NT2/D1 (cell line): Measurements from ENCODE around the gene UBA5.
"Not testable (repeated sequence)": the region's sequence is repeated elsewhere in the genome, so short reads cannot be mapped to it uniquely, and the experiment has no call there.

Source experiments
- DNase-seq: peaks from one replicate; pipeline ENCODE4 v3.0.0-alpha.2; 2011; ENCODE audit warnings: low read depth, low spot score
- H3K27me3 ChIP-seq: 2 replicates; pipeline ENCODE4 v1.6.0; 2011; ENCODE audit warnings: mild to moderate bottlenecking; ENCODE audit not compliant: insufficient read length, insufficient read depth
- H3K36me3 ChIP-seq: 2 replicates; pipeline ENCODE4 v1.6.1; 2011; ENCODE audit warnings: mild to moderate bottlenecking, low read length, mixed read lengths; ENCODE audit not compliant: insufficient read depth, insufficient read length
- H3K4me1 ChIP-seq: 2 replicates; pipeline ENCODE4 v1.5.1; 2011; ENCODE audit not compliant: insufficient read depth, insufficient read length
- H3K4me3 ChIP-seq: 2 replicates; pipeline ENCODE4 v1.5.1; 2011; ENCODE audit warnings: low read depth; ENCODE audit not compliant: insufficient read length
- H3K9ac ChIP-seq: 2 replicates; pipeline ENCODE4 v1.6.0; 2011; ENCODE audit warnings: low read depth; ENCODE audit not compliant: insufficient read length
- H3K9me3 ChIP-seq: 2 replicates; pipeline ENCODE4 v1.5.1; 2011; ENCODE audit warnings: mild to moderate bottlenecking, low read length; ENCODE audit not compliant: insufficient read depth
- SUZ12 ChIP-seq: IDR thresholded peaks from 2 replicates; pipeline ENCODE4 v1.6.1; 2011; ENCODE audit not compliant: insufficient read length, insufficient read depth; ENCODE audit errors: extremely low read depth
- YY1 ChIP-seq: IDR thresholded peaks from 2 replicates; pipeline ENCODE4 v1.6.1; 2011; ENCODE audit not compliant: insufficient read length, insufficient read depth
- ZNF274 ChIP-seq: IDR thresholded peaks from 2 replicates; pipeline ENCODE4 v1.6.1; 2011; ENCODE audit warnings: mild to moderate bottlenecking, low read depth, low read length

The UBA5 gene

GRCh38 chr3:132660052-132660810, at the start of gene UBA5:
UBA5 (plus strand) TSS chr3:132660329; CDS start chr3:132660538, 209 bp downstream.
- H3K4me1 ChIP-seq: no peaks in the 10 kb centered on the region
- peak; percentile 33 for DNase-seq
- H3K9ac ChIP-seq: peak within 1 kb of the TSS; percentile 90
- no peak for TF ChIP-seq YY1
- TF ChIP-seq SUZ12: no peak
- TF ChIP-seq ZNF274: no peak
- H3K27me3 ChIP-seq: no peaks in the 10 kb centered on the region
- H3K36me3 ChIP-seq: peaks cover 11% of the 10 kb centered on the region
- peak within 1 kb of the TSS; percentile 83 for H3K4me3 ChIP-seq
- no peaks in the 10 kb centered on the region for H3K9me3 ChIP-seq

DNA sequence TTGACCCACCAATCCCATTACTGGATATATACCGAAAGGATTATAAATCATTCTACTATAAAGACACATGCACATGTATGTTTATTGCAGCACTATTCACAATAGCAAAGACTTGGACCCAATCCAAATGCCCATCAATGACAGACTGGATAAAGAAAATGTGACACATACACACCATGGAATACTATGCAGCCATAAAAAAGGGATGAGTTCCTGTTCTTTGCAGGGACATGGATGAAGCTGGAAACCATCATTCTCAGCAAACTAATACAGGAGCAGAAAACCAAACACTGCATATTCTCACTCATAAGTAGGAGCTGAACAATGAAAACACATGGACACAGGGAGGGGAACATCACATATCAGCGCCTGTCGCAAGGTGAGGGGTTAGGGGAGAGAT, 44.8 kb upstream of the UBA5 start:
- not testable (repeated sequence) for H3K4me3 ChIP-seq, H3K27me3 ChIP-seq, DNase-seq, H3K9ac ChIP-seq, H3K9me3 ChIP-seq, H3K36me3 ChIP-seq, H3K4me1 ChIP-seq

DNA sequence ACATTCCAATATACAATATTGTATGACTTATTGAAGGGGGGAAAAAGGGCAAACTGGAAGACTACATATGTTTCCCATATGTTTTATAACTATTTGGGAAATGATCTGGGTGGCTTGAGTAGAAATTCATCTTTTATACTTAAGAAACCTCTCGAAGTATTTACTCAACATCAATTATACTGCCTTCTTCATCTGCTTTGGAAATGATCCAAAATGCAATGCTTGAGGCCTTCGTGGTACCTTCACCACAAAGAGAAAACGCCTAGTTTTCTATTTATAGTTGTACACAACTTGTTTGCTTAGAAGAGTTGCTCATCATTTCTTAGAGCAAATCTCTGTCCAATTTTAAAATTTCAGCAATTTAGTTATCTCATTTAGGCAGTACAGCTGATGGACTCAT, 44.2 kb upstream of the UBA5 start:
- no peak overlapping the region for H3K9ac ChIP-seq
- H3K9me3 ChIP-seq: no peaks in the 10 kb centered on the region
- no peaks in the 10 kb centered on the region for H3K4me1 ChIP-seq
- no peak overlapping the region for H3K4me3 ChIP-seq
- TF ChIP-seq SUZ12 (no peak), ZNF274 (no peak), YY1 (no peak)
- DNase-seq: no peak
- no peaks in the 10 kb centered on the region for H3K27me3 ChIP-seq
- H3K36me3 ChIP-seq: peaks cover 3% of the 10 kb centered on the region

DNA sequence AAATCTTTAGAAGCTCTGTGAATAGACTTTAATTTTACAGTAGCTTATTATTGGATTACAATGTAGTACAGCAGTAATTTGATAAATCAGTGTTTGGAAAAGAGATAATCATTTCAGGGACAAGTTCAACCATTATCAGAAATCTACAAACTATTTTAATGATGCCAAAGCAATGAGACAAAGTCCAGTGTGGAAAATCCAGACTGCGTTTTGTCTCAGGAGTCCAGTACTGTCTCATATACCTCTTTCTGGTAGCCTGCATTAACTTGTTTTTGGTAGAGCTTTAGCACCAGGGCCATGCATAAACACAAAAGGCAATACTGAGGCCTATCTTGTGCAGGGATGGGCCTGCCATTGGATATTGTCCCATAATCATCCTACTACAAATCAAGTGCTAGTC, 43.3 kb upstream of the UBA5 start:
- Histone ChIP-seq H3K27me3 (no peaks in the 10 kb centered on the region), H3K9ac (no peak overlapping the region), H3K4me1 (no peaks in the 10 kb centered on the region), H3K4me3 (no peak overlapping the region), H3K36me3 (peaks cover 3% of the 10 kb centered on the region), H3K9me3 (no peaks in the 10 kb centered on the region)
- no peak for TF ChIP-seq ZNF274
- no peak for TF ChIP-seq YY1
- no peak for TF ChIP-seq SUZ12
- no peak for DNase-seq

GRCh38 chr3:132622148-132622547, 38.0 kb upstream of the UBA5 start:
- no peaks in the 10 kb centered on the region for H3K4me1 ChIP-seq
- TF ChIP-seq YY1 (no peak), ZNF274 (no peak), SUZ12 (no peak)

GRCh38 chr3:132622761-132623160, 37.4 kb upstream of the UBA5 start:
- H3K36me3 ChIP-seq: peaks cover 13% of the 10 kb centered on the region
- no peak overlapping the region for H3K9ac ChIP-seq
- DNase-seq: no peak
- no peak overlapping the region for H3K4me3 ChIP-seq
- TF ChIP-seq YY1 (no peak), ZNF274 (no peak), SUZ12 (no peak)
- no peaks in the 10 kb centered on the region for H3K27me3 ChIP-seq
- no peaks in the 10 kb centered on the region for H3K9me3 ChIP-seq
- no peaks in the 10 kb centered on the region for H3K4me1 ChIP-seq

More at GRCh38 chr3:132622148-132622547, 38.0 kb upstream of the UBA5 start:
- Histone ChIP-seq H3K27me3 (no peaks in the 10 kb centered on the region), H3K4me3 (no peak overlapping the region), H3K9ac (no peak overlapping the region), H3K36me3 (peaks cover 8% of the 10 kb centered on the region), H3K9me3 (no peaks in the 10 kb centered on the region)
- no peak for DNase-seq

GRCh38 chr3:132623646-132624045, 36.5 kb upstream of the UBA5 start:
- TF ChIP-seq ZNF274 (no peak), SUZ12 (no peak), YY1 (no peak)
- no peaks in the 10 kb centered on the region for H3K4me1 ChIP-seq
- no peak for DNase-seq
- no peaks in the 10 kb centered on the region for H3K9me3 ChIP-seq
- peaks cover 20% of the 10 kb centered on the region for H3K36me3 ChIP-seq
- no peaks in the 10 kb centered on the region for H3K27me3 ChIP-seq
- no peak overlapping the region for H3K4me3 ChIP-seq
- H3K9ac ChIP-seq: no peak overlapping the region
